Activated CD8-positive, alpha-beta memory T cell treated with anti-CD3 and anti-CD28 coated beads for 48 hours (primary cell): ENCODE data around the gene GNG7.
A peak's percentile ranks its signal among the peaks of the same experiment; 100 is the strongest.
"Not testable (repeated sequence)": the region's sequence is repeated elsewhere in the genome, so short reads cannot be mapped to it uniquely, and the experiment has no call there.

Experiments used
- DNase-seq, 3 experiments: peaks; one replicate each; pipeline ENCODE4 v3.0.0-alpha.2; 2020; ENCODE audit warnings: low read depth in 2 of 3, low spot score in 2 of 3

The GNG7 gene

DNA sequence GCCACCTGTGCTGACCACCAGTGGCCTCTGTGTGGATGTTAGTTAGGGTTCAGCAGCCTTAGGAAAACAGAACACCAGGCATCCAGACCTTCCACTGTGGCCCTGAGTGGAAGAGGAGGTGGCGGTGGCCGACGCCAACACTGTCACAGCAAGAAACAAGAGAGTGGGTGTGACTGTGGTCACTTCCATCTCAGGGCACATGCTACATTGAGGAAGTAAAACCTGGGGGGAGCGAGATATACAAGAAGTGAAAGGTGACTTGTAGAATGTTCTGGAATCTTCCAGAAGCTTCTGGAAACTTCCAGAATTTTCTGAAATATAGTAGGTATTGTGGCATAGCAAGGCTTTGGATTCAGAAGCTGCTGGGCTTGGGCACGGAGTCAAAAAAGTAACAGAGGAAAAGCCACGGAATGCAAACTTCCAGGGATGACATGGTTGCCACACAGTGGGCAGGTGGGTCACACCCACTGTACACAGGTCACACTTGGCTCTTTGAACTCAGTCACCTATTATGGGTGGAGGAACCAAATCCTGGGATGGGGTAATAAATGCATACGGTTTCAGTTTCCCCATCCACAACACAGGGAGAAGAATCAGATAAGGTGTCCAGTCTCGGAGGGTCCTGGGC is 24.3 kb downstream of the GNG7 start:
- no peak for DNase-seq

DNA sequence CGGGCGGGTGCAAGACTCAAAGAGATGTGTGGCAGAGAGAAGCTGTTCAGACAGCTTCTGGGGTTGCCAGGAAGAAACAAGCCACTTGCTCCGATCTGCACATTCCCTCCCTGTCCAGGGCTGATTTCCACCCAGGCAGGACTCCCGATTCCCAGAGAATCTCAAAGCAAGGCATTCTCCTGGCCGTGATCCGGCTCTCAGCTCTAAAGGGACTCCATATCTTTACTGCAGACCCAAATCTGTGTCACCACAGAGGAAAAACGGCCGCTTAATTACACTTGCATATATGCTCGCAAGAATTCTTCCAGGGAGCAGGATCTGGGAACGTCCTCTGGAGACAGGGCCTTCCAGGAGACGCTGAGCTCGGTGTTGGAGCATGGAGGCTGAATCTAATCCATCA is 25.7 kb downstream of the GNG7 start:
- no peak for DNase-seq

GRCh38 chr19:2675892-2676291 is 26.6 kb downstream of the GNG7 start:
- no peak for DNase-seq

- no peak for DNase-seq
These were observed 32.3 kb downstream of the GNG7 start for GRCh38 chr19:2670217-2670616.

DNA sequence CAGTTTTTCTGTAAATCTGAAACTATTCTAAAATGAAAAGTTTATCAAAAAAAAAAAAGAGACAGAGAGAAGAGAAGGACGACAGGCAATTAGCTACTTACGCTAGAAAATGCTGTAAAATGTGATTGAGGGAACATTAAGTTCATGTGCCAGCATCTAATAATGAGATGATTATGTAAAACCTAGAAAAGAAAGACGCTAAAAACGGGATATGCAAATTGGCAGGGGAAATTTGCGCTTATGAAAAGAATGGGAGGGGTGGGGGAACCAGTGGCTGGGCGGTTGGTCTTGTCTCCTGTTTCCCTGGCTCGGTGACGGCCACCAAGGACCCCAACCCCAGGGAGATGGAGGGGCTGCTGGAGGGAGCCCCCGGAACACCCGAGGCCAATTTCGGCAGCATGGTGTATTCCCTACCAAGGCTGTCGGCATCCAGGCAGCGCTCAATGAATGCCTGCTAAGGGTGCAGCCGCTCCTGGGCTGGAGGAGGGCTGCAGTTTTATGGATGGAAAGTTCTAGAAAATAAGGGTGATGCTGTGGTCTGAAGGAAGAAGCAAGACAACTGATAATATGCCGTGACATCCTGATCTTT is 34.2 kb downstream of the GNG7 start:
- no peak for DNase-seq

DNA sequence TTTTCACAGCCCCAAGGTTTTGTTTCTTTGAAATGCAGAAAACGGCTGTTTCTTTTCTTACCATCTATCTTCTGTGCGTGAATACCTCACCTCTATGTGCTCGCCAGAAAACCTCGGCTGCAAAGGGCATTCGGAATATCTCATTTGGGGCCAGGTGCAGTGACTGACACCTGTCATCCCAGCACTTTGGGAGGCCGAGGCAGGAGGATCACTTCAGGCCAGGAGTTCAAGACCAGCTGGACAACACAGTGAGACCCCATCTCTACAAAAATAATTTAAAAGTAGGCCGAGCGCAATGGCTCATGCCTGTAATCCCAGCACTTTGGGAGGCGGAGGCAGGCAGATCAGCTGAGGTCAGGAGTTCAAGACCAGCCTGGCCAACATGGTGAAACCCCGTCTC is 35.1 kb downstream of the GNG7 start:
- not testable (repeated sequence) for DNase-seq

DNA sequence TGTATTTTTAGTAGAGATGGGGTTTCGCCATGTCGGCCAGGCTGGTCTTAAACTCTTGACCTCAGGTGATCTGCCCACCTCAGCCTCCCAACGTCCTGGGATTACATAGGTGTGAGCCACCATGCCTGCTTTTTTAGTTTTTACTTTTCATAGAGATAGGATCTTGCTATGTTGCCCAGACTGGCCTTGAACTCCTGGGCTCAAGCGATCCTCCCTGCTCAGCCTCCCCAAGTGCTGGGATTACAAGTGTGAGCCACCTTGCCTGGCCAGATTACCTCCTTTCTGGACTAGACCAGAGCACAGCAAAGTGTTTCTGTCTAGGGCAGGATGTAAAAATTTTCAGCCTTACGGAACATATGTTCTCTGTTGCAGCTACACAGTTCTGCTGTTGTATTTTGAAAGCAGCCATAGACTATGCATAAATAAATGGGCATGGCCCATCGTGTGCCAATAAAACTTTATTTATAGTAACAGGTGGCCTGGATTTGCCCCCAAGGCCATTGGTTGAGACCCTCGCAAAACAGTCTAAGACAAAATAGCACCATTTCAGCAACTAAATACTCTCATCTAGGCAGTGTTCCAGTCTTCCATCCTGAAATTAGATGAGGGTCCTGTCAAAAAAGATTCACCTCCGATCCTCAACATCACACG is 36.0 kb downstream of the GNG7 start:
- DNase-seq: no peak

DNA sequence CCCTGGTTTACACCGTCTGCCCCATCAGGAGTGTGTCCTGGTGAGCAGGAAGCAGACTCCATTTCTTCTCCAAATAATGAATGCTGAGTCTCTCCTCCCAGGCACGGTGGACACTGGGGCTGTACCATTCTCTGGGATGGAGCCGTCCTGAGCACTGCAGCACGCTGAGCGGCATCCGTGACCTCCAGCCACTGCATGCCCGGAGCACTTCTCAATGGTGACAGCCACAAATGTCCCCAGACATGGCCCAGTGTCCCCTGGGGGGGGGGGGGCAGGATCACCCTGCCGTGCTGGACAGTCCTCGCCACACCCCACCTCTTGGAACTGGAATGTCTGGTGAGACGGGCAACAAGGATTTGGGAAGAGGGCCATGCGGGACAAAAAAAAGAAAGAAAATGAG is 37.4 kb downstream of the GNG7 start:
- DNase-seq: no peak

GRCh38 chr19:2663920-2664571 is 38.4 kb downstream of the GNG7 start:
- DNase-seq: no peak

- DNase-seq: no peak
These were observed 40.9 kb downstream of the GNG7 start for GRCh38 chr19:2661615-2662014.

GRCh38 chr19:2659856-2660432 is 42.5 kb downstream of the GNG7 start:
- no peak for DNase-seq

DNA sequence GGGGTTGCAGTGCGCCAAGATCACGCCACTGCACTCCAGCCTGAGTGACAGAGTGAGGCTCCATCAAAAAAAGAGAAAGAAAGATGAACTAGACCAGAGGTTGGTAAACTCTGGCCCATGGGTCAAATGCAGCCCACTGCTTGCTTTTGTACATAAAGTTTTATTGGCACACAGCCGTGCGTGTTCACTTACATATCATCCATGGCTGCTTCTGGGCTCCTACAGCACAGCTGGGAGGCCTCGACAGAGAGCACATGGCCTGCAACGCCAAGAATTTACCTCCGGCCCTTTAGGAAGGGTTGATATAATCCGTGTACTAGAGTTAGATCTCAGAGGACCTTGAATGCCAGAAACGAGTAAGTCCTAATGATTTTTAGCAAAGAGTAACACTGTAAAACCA is 46.0 kb downstream of the GNG7 start:
- DNase-seq: no peak

GRCh38 chr19:2653710-2654707 is 48.5 kb downstream of the GNG7 start:
- no peak for DNase-seq

GRCh38 chr19:2653218-2653617 is 49.3 kb downstream of the GNG7 start:
- no peak for DNase-seq

DNA sequence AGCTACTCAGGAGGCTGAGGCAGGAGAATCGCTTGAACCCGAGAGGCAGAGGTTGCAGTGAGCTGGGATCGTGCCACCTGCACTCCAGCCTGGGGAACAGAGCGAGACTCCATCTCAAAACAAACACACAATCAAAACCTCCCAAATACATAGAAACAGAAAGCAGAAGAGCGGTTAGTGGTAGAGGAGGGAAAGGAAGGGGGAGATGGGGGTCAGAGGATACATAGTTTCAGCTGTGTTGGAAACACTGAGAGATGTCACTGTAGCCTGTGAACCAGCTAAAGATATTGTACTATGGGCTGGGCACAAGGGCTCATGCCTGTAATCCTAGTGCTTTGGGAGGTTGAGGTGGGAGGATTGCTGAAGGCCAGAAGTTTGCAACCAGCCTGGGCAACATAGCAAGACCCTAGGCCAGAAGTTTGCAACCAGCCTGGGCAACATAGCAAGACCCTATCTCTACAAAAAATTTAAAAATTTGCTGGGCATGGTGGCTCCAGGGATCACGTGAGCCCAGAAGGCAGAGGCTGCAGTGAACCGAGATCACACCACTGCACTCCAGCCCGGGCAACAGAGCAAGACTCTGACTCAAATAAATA is 49.9 kb downstream of the GNG7 start:
- no peak for DNase-seq

DNA sequence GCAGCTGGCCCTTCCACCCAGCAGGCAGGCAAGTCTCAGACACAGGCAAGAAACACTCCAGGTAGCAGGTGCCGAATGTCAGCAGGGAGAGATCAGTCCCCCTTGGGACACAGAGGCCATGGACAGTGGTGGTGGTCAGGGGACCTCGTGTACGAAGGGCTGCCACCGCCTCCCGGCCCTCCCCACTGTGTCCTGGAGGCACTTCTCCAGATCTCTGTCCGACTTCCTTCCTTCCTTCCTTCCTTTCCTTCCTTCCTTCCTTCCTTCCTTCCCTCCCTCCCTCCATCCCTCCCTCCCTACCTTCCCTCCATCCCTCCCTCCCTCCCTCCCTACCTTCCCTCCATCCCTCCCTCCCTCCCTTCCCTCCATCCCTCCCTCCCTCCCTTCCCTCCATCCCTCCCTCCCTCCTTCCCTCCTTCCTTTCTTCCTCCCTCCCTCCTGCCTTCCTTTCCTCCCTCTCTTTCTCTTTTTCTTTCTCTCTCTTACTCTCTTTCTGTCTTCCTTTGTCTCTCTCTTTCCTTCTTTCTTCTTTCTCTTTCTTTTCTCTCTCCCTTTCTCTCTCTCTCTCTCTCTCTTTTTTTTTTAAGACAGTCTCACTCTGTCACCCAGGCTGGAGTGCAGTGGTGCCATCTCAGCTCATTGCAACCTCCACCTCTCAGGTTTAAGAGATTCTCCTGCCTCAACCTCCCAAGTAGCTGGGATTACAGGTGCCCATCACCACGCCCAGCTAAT is 51.3 kb downstream of the GNG7 start:
- not testable (repeated sequence) for DNase-seq

DNA sequence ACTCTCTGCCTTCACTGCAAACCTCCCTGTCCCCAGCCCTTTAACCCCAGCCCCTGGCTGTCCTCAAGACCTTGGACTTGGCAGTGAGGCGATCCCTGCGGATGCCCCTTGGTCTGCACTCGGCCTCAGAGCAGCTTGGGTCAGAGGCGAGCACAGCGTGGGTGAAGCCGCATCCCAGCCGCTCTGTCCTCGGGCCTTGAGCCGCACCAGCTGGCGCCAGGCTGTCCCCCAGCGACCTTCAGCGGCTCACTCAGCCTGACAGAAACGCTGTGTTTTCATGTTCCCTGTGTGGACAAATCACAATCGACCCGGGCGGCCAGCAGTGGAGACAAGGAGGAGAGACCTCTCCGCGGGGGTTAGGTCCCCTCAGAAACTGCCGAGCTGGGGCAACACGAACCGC is 52.0 kb downstream of the GNG7 start:
- no peak for DNase-seq

DNA sequence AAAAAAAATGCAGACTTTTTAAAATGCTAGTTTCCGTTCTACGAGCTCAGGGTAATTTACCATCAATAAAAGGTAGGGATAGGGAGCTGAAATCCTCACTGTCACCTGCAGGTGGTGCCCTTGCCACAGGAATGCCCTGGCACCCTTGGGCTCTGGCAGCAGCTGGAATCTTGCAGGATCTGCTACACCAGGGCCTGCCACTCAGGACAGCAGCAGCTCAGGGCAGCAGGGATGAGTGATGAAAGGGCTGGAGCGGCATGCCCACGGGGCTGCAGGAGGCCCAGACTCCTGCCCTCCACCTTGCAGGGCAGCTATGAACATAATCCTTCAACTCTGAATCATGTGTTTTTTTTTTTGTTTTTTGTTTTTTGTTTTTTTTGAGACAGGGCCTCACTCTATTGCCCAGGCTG is 54.0 kb downstream of the GNG7 start:
- DNase-seq: peak; percentile 42 to 59 (median 51)

DNA sequence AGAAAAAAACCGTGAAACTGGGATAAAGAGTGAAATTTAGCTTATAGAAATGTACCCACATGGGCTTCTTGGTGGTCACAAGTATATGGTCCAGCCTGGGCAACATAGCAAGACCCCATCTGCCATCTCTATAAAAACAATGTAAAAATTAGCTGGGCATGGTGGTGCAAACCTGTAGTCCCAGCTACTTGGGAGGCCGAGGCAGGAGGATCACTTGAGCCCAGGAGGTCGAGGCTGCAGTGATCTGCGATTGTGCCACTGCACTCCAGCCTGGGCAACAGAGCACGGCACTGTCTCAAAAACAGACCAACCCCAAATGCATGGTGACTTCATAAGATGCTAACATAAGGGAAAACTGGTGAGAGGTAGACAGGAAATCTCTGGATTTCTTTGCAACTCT is 54.4 kb downstream of the GNG7 start:
- DNase-seq: no peak
